GM12878 (cell line): ENCODE measurements around the gene SHPK. TPM values are rescaled to one million over a fixed set of nuclear protein-coding genes. Genes with fewer than 3 reads are reported as not detected.

ENCODE experiments used
- CTCF ChIP-seq, 3 experiments: IDR thresholded peaks in 2 of 3; conservative IDR thresholded peaks in 1 of 3; 2 replicates each; pipeline ENCODE4 v1.5.1; 2011; ENCODE audit warnings: low read depth in 3 of 3, low read length in 3 of 3, mild to moderate bottlenecking in 3 of 3, control low read depth in 2 of 3, moderate library complexity in 2 of 3, inconsistent platforms in 1 of 3, mixed read lengths in 1 of 3; ENCODE audit not compliant: control insufficient read depth in 2 of 3, insufficient read depth in 1 of 3; ENCODE audit errors: extremely low read depth in 1 of 3
- ETV6 ChIP-seq, 2 experiments: fragments of 450-650 bp in 1 of 2; IDR thresholded peaks in 1 of 2; conservative IDR thresholded peaks in 1 of 2; 2 replicates each; pipeline ENCODE4 v1.6.1; 2014; ENCODE audit warnings: antibody characterized with exemption in 1 of 2, borderline replicate concordance in 1 of 2, low read depth in 1 of 2, mild to moderate bottlenecking in 1 of 2, moderate library complexity in 1 of 2
- HDAC2 ChIP-seq: fragments of 200-600 bp; sonication (generic); IDR thresholded peaks from 2 replicates; pipeline ENCODE4 v1.6.1; 2017
- IKZF2 ChIP-seq, 2 experiments: fragments of 450-650 bp; IDR thresholded peaks; 2 replicates each; pipeline ENCODE4 v1.6.1; 2017; ENCODE audit warnings: mild to moderate bottlenecking in 2 of 2, moderate library complexity in 2 of 2
- IRF3 ChIP-seq: fragments of 450-650 bp; IDR thresholded peaks from 2 replicates; pipeline ENCODE4 v1.6.1; 2014; ENCODE audit warnings: mild to moderate bottlenecking
- MAX ChIP-seq: IDR thresholded peaks from 2 replicates; pipeline ENCODE4 v1.6.1; 2012; ENCODE audit warnings: low read depth, low read length, improper control_type of control experiment
- MLLT1 ChIP-seq: fragments of 450-650 bp; IDR thresholded peaks from 2 replicates; pipeline ENCODE4 v1.6.1; 2016; ENCODE audit warnings: mild to moderate bottlenecking
- MTA2 ChIP-seq: fragments of 450-650 bp; IDR thresholded peaks from 2 replicates; pipeline ENCODE4 v1.6.1; 2016; ENCODE audit warnings: low read depth, mild to moderate bottlenecking, moderate library complexity
- RELA ChIP-seq: fragments of 450-650 bp; IDR thresholded peaks from 2 replicates; pipeline ENCODE4 v1.8.0; 2014; ENCODE audit warnings: borderline replicate concordance; ENCODE audit not compliant: partially characterized antibody
- SP1 ChIP-seq: IDR thresholded peaks from one replicate; pipeline ENCODE4 v1.6.1; 2011; ENCODE audit warnings: low read depth, low read length
- STAT1 ChIP-seq: fragments of 450-650 bp; conservative IDR thresholded peaks from 2 replicates; pipeline ENCODE4 v1.6.1; 2014; ENCODE audit warnings: antibody characterized with exemption, mild to moderate bottlenecking
- STAT3 ChIP-seq: IDR thresholded peaks from 2 replicates; pipeline ENCODE4 v1.6.1; 2011; ENCODE audit warnings: low read depth, low read length, improper control_type of control experiment
- TCF3 ChIP-seq: IDR thresholded peaks from 2 replicates; pipeline ENCODE4 v1.6.1; 2012; ENCODE audit warnings: low read depth, mild to moderate bottlenecking, low read length, borderline replicate concordance; ENCODE audit not compliant: insufficient read depth
- ZBTB11 ChIP-seq: fragments of 450-650 bp; formaldehyde crosslinking; IDR thresholded peaks from 2 replicates; pipeline ENCODE4 v1.5.0; 2022; ENCODE audit warnings: mild to moderate bottlenecking, missing genetic modification characterization
- ZBTB40 ChIP-seq: fragments of 450-650 bp; IDR thresholded peaks from 2 replicates; pipeline ENCODE4 v1.6.1; 2016; ENCODE audit warnings: mild to moderate bottlenecking, moderate library complexity, borderline replicate concordance
- ZNF274 ChIP-seq: IDR thresholded peaks from one replicate; pipeline ENCODE4 v1.8.0; 2011; ENCODE audit not compliant: insufficient read length, insufficient read depth
- polyA plus RNA-seq, 11 experiments: library from polyadenylated mRNA; depleted of rRNA in 4 of 11; unstranded in 6 of 11; stranded (reverse) in 5 of 11; fragments of >200 nt; fragmentation: Nextera tagmentation in 4 of 11; fragmentation: Illumina TruSeq in 1 of 11; extraction: Ambion mirVana in 4 of 11; extraction: Trizol in 1 of 11; gene quantifications; 1 replicate in 1 of 11; 2 replicates in 10 of 11; pipeline versions ENCODE4 v1.2.1 to v1.2.3, GENCODE V29; 2011 to 2016; ENCODE audit warnings: inconsistent platforms in 2 of 11, missing spikeins in 2 of 11, low read depth in 1 of 11
- total RNA-seq, 4 experiments: library from RNA; depleted of rRNA in 3 of 4; stranded (reverse); fragments of >200 nt in 3 of 4; fragmentation: Illumina TruSeq in 1 of 4; extraction: Trizol in 1 of 4; gene quantifications; 2 replicates each; pipeline versions ENCODE4 v1.2.1 to v1.2.3, GENCODE V29; 2013 to 2021

SHPK gene
- total and polyA plus RNA-seq, 10 of the 15 experiments (the other 5 are each of a cell fraction or from before 2014, with no cell fraction given), result 1.7 to 16.6 (median 12.9) TPM

GRCh38 chr17:3668279-3669084, 32.4 kb upstream of the SHPK start, which contains the start of the genes EMC6 and TAX1BP3 (continued):
- no peak for TF ChIP-seq ZBTB40
- TF ChIP-seq IKZF2 (IDR thresholded peaks at IDR 0.05), result no peak
- TF ChIP-seq TCF3, result no peak
- no peak for TF ChIP-seq STAT1
- TF ChIP-seq ETV6 (conservative IDR thresholded peaks at IDR 0.05 in 1 of 2, IDR thresholded peaks at IDR 0.05 in 1 of 2; ENCODE audit: borderline replicate concordance in 1 of 2, low read depth in 1 of 2), result no peak
- no peak for TF ChIP-seq RELA
- TF ChIP-seq ZNF274, result no peak
- peak; percentile 62 for TF ChIP-seq SP1
- TF ChIP-seq IRF3, result no peak
- no peak for TF ChIP-seq ZBTB11 (CRISPR knock-in tag)
- TF ChIP-seq HDAC2, result no peak
- TF ChIP-seq MAX, result no peak
- no peak for TF ChIP-seq STAT3
- TF ChIP-seq MLLT1, result no peak
- TF ChIP-seq MTA2, result no peak
- no peak for TF ChIP-seq CTCF (IDR thresholded peaks at IDR 0.05 in 2 of 3, conservative IDR thresholded peaks at IDR 0.05 in 1 of 3; ENCODE audit: control insufficient read depth in 2 of 3, extremely low read depth in 1 of 3, insufficient read depth in 1 of 3, low read depth in 3 of 3, low read length in 3 of 3)
